GM20431 (cell line): ENCODE data around the gene MAZ.
"Not testable (repeated sequence)": the region's sequence is repeated elsewhere in the genome, so short reads cannot be mapped to it uniquely, and the experiment has no call there.

Experiments used
- in situ Hi-C: fragments of 300-500 bp; cut with MseI, MboI; formaldehyde crosslinking; loops from one replicate; pipeline ENCODE4 v1.15.0; 2020; ENCODE audit warnings: low sequenced_read_pairs; ENCODE audit not compliant: unreplicated experiment

MAZ gene

GRCh38 chr16:29783094-29783953, 23.0 kb upstream of the MAZ start:
- in situ Hi-C loops = not testable (repeated sequence)

DNA sequence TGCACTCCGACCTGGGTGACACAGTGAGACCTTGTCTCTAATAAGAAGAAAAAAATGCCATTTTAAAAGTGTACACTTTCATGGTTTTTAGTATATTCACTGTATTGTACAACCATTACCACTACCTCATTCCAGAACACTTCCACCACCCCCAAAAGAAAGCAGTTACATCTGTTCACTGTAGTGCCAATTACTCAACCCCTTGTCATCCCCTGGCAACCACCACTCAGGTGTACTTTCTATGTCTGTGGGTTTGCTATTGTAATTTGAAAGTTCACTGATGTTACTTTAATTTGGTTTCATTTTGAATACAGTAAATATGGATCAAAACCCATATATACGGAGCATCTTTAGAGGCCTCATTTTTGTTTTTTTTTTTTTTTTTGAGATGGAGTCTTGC, 22.2 kb upstream of the MAZ start:
- in situ Hi-C loops = no loop called here

GRCh38 chr16:29784901-29785500, 21.3 kb upstream of the MAZ start:
- in situ Hi-C loops = no loop called here

DNA sequence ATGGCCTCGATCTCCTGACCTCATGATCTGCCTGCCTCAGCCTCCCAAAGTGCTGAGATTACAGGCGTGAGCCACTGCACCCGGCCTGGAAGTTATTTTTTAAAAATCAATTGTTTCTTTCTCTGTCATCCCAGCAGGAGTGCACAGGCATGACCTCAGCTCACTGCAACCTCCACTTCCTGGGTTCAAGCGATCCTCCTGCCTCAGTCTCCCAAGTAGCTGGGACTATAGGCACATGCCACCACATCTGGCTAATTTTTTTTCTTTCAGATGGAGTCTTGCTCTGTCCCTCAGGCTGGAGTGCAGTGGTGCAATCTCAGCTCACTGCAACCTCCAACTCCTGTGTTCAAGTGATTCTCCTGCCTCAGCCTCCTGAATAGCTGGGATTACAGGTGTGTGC, 19.2 kb upstream of the MAZ start:
- in situ Hi-C loops = not testable (repeated sequence)

DNA sequence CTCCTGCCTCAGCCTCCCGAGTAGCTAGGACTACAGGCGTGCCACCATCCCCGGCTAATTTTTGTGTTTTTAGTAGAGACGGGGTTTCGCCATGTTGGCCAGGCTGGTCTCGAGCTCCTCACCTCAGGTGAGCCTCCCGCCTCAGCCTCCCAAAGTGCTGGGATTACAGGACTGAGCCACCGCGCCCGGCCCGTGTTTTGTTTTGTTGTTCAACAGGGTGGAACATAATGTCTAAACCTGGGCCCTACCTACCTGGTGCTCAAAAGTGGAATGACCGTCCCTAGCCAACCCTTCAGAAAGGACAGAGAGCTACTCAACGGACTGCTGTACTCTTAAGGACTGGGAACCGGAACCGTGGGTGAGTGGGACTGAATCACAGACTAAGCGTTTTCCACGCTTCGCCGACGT, 16.6 kb upstream of the MAZ start:
- in situ Hi-C loops = no loop called here

DNA sequence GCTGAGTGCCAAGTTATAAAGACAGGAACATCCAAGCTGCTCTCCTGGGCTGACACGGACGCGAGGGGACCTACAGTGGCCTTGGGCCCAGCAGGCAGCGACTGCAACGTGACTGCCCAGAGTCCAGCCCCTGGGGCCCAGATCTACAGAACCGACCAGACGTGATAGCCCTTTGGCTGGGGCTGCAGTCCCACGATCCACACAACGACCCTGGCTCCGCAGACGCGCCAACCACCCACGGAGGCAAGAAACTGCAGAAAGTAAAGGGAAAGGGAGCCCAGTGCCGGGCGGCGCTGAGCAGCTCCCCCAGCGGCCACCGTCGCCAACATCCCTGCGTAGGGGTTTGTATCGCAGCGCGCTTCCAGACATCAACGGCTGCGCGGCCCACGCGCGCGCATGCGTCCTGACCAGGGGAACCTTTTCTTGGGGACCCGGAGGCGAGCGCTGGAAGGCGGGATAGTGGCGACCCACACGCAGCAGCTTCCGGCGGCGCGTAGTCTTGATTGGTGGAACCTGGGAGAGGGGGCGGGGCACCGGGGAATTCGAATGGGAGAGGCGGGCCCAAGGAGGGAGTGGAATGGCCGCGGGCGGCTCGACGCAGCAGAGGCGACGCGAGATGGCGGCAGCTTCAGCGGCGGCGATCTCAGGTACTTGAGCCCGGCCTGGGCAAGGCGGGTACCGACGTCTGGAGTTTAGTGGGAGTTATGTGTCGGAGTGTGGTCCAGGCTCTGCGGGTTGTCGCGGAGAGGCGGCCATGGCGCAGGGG, 16.0 kb upstream of the MAZ start, which contains the start of gene KIF22:
TSS of gene KIF22 (plus strand) at position 569 of the 766 bp plus-strand sequence. CDS start at position 578, 9 bp downstream.
- in situ Hi-C loops = no loop called here

DNA sequence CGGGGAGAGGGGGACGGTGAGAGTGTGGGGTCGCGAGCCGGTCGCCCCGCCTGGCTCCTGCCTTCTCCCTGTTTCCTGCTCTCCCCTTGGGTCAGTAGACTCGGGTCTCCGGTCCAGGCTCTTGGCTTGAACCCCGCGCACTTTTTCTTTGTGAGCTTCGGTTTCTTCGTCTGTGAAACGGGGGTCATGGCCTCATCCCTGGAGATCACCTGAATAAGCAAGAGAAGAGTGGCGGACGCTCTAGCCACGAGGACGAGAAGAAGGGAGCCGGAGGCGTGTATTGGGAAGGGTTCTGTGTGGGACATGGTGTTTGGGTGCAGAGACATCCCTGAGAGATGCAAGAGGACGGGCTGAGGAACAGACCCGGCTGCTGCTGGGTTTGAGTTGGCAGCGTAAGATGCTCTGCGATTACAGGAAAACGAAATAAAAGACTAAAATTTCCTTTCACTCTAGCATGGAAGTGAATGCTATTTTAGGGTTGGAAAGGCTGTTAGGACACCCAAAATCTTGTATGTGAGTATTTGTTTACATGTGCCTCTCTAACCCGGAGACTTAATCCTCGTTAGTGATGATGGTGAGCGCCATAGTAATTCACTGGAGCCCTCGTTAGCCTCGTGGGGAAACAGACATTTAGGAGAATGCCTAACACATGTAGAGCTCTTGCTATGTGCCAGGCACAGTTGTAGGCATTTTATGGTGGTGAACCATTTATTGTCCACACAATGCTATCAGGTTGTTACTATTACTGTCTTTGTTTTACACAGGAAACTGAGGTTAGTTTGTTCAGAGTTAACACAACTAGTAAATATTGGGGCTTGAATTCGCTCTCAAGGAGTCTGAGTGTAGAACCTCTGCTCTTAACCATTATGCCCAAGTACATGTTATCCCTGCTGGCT, 15.1 kb upstream of the MAZ start:
- in situ Hi-C loops = no loop called here

DNA sequence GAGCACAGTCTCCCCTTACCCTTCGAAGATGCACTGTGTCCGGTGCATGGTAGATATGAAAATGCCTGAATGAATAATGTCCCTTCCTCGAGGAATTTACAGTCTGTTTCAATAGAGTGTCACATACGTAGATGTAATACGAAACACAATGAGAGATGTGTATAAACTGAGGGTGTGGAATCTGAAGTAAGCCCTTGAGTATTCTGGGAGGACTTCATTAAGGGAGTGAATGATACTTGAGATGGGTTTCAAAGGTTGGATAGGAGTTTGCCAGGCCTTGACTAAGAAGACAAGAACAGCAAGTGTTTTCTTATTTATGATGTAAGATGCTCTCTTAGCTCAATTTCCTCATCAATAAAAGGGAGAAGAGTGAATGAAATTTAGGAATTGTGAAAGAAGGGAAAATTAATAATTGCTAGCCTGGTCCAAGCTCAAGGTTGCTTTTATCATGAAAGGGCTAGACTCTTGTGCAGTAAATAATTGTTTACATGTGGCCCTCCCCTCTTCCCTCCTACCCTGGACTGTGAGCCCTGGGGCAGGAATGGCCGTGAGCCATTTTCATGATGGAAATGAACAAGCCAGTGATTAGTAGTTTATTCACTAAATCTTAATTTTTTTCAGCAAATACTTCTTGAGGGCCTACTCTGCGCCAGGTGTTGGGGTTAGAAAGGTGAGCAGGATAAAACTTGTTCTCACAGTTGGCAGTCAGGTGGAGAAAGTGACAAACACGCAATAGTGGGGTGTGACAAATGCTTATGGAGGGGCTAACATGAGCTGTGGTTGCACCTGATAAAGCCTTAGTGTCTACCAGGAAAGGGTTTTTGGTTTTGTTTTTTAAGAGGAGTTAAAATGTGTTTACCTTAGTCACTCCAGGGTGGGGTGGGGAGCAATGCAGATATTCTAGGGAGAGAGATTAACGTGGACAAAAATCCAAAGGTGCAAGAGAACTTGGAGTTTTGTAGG, 14.2 kb upstream of the MAZ start:
- in situ Hi-C loops = no loop called here

DNA sequence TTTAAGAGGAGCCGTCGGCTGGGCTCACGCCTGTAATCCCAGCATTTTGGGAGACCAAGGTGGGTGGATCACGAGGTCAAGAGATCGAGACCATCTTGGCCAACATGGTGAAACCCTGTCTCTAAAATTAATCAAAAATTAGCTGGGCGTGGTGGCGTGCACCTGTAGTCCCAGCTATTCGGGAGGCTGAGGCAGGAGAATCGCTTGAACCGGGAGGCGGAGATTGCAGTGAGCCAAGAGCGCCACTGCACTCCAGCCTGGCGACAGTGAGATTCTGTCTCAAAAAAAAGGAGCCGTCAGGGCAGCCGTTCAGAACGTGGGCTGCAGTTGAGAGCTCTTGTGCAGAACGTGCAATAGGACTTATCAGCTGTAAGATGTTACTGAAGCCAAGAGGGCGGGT, 13.2 kb upstream of the MAZ start:
- in situ Hi-C loops = not testable (repeated sequence)

- in situ Hi-C loops = no loop called here
Measured at GRCh38 chr16:29794231-29794710, 12.1 kb upstream of the MAZ start.

GRCh38 chr16:29802416-29802935, 3.9 kb upstream of the MAZ start:
- in situ Hi-C loops = no loop called here

GRCh38 chr16:29804020-29804419, 2.3 kb upstream of the MAZ start:
- in situ Hi-C loops = no loop called here

GRCh38 chr16:29804455-29805231, 1.7 kb upstream of the MAZ start:
- in situ Hi-C loops = no loop called here

DNA sequence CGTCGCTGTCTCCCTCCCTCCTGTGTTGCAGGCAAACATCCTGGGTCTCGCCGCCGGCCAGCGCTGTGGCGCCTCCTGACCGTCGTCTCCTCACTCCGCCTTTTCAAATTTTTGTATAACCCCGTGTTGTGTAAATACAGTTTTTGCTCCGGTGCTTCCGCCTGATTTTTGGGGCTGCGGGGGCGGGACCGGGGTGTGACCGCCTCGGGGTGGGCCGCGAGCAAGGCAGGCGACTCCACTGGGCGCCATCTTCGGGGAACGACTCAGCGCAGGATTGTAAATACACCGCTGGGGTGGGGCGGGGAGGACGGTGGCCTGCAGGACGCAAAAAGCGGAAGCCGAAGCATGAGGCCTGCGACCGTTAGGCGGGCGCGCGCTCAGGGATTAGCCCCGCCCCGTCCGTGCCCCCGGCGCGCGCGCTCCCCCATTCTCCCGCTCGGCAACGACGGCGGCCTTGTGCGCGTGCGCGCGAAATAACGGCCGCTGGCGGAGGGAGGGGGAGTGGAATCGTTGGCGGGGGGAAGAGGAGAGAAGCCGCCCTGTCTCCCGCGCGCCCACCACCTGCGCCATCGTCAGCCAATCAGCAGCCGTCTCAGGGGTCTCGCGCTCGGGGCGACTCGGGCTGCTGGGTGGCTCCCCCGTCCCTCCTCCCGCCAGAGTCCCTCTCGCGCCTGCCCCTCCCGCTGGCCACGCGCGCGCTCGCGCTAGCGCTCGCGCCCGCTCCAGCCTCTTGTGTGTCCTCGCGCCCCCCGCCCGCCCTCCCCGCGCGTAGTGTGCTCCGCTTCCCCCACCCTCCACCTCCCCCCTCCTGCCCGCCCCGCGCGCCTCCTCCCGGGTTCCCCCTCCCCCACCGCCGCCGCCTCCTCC, 864 bp upstream of the MAZ start:
- in situ Hi-C loops = no loop called here

GRCh38 chr16:29806641-29807425, 504 bp downstream of the MAZ start:
- in situ Hi-C loops = no loop called here
